Retinal pigment epithelial cell (primary cell): ENCODE data around the gene CMAS.
A peak's percentile ranks its signal among the peaks of the same experiment; 100 is the strongest.
"Not testable (repeated sequence)": the region's sequence is repeated elsewhere in the genome, so short reads cannot be mapped to it uniquely, and the experiment has no call there.

ENCODE experiments used
- DNase-seq: peaks from one replicate; pipeline ENCODE4 v3.0.0-alpha.2; 2010; ENCODE audit warnings: low read depth
- H3K4me3 ChIP-seq: 2 replicates; pipeline ENCODE4 v1.5.1; 2011; ENCODE audit warnings: mild to moderate bottlenecking, low read length, control low read depth, moderate library complexity
- CTCF ChIP-seq: conservative IDR thresholded peaks from 2 replicates; pipeline ENCODE4 v1.5.1; 2011; ENCODE audit warnings: low read depth, low read length, control low read depth, inconsistent platforms

CMAS gene

GRCh38 chr12:22046090-22046967 lies at the start of gene CMAS:
CMAS (plus strand) TSS chr12:22046218; CDS start chr12:22046304, 86 bp downstream.
- DNase-seq: peak; percentile 16
- TF ChIP-seq CTCF: no peak

DNA sequence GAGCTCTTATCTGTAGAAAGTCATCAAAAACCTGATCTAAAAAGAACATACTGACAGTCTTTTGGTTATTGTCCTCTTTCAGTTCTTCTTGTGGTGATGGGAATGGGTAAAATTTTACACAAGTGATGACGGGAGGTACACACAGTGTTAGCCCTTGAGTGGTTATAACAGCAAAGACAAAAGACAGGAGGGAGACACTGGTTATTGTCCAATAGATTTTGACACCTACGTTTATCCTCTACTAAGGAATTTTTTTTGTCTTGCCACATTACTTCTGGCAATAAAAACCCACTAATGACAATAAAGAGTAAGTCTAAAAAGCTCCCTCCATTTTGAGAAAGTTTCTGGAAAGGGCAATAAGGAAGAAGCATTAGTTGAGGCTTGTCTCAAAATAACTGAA lies 47.7 kb upstream of the CMAS start:
- H3K4me3 ChIP-seq: no peak overlapping the region
- TF ChIP-seq CTCF: no peak
- DNase-seq: no peak

More at GRCh38 chr12:22046090-22046967, at the start of gene CMAS:
- H3K4me3 ChIP-seq: peak within 1 kb of the TSS; percentile 89

GRCh38 chr12:21998782-21999181 lies 47.2 kb upstream of the CMAS start:
- no peak for DNase-seq
- no peak overlapping the region for H3K4me3 ChIP-seq
- TF ChIP-seq CTCF: no peak

DNA sequence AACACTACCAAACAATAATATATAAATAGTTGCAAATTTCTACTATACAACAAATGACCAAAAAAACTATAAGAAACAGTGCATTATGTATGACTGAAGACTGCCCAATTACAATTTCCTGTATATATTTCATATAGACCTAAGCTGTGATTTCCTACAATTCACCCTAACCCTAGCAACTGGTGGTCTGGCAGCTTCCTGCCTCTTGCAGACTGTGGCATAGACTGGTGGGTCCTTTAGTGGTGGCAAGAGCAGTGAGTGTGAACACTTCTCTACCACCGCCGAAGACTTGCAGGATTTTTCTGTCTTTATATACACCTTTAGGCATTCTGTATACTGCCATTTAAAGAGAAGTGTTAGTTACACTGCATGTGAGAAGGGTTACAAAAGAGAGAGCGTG lies 43.6 kb upstream of the CMAS start:
- DNase-seq: no peak
- no peak for TF ChIP-seq CTCF
- H3K4me3 ChIP-seq: no peak overlapping the region

DNA sequence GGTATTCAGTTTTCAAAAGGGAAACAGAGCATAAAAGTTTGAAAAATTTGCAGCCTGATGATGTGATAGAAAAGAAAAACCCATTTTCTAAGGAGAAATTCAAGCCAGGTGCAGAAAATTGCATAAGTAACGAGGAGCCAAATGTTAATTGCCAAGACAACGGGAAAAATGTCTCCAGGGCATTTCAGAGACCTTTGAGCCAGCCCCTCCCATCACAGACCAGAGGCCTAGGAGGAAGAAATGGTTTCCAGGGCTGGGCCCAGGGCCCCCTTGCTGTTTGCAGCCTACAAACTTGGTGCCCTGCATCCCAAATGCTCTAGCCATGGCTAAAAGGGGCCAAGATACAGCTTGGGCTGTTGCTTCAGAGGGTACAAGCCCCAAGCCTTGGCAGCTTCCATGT lies 38.2 kb upstream of the CMAS start:
- DNase-seq: not testable (repeated sequence)

GRCh38 chr12:22008196-22008595 lies 37.8 kb upstream of the CMAS start:
- TF ChIP-seq CTCF: no peak
- no peak for DNase-seq
- no peak overlapping the region for H3K4me3 ChIP-seq

More for the DNA sequence above, 38.2 kb upstream of the CMAS start:
- H3K4me3 ChIP-seq: not testable (repeated sequence)

DNA sequence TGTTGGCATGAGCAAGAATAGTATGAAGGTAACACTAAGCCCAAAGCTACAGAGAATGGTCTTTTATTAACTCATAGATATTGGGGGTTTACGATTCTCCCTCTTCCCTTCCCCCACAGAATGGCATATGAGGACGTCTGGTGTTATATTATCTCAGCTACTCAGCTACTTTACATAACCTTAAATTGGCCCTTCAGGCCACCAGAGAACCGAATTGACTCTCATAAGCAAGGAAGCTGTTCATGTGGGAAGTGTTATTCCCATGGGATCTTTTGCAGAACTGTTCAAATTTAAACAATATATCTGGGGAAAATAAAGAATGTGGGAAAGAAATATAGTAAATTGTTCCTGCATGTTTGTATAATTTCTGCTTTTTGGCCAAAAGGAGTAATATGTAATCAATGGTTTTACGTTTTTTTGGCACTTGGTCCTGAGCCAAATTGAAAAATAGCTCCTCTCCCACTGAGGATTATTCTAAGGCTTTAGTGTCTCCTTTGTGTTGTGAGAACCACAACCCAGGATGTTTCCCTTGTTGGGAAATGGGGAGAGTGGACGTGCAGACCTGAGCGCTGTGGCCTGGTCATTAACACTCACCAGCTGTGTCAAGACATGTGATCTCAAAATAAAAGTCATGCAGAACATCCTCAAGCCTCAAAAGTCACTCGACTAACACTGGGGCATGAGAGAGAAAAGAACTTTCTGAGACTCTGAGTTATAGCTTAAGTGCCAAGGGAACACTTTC lies 31.8 kb upstream of the CMAS start:
- DNase-seq: no peak
- TF ChIP-seq CTCF: no peak
- H3K4me3 ChIP-seq: no peak overlapping the region
